Kidney capillary endothelial cell (primary cell): ENCODE data around the gene THAP8.

Experiments used
- DNase-seq: peaks from one replicate; pipeline ENCODE4 v3.0.0-alpha.2; 2018; ENCODE audit warnings: low spot score

THAP8 gene

DNA sequence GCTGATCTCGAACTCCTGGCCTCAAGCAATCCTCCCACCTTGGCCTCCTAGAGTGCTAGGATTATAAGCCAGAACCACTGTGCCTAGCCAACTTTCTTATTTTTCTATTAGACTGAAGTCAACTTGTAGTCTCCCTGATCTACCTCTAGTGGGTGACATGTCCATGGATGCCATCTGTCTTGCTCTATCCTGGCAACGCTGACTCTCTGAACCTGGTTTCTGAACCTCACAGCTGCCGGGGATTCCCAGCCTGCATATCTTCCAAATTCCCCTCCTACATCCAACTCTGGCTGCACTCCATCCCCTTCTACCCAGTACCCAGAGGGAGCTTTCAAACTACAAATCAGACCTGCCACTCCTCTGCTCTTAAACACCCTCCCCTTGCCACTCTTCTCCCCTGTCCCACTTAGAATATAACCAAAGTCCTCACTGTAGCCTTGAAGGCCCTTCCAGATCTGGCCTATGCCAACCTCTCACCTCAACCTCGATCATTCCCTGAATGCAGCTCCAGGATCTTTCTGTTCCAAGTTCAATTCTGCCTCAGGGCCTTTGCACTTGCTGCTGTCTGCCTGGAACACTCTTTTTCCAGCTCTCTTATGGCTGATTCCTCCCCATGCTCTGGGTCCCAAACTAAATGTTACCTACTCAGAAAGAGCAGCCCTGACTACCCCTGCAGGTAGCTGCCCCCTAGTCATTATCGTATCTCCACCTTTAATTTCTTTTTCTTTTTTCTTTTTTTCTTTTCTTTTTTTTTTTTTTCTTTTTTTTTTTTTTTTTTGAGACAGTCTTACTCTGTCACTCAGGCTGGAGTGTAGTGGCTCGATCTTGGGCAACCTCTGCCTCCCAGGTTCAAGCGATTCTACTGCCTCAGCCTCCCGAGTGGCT lies 23.6 kb downstream of the THAP8 start:
- DNase-seq = no peak

DNA sequence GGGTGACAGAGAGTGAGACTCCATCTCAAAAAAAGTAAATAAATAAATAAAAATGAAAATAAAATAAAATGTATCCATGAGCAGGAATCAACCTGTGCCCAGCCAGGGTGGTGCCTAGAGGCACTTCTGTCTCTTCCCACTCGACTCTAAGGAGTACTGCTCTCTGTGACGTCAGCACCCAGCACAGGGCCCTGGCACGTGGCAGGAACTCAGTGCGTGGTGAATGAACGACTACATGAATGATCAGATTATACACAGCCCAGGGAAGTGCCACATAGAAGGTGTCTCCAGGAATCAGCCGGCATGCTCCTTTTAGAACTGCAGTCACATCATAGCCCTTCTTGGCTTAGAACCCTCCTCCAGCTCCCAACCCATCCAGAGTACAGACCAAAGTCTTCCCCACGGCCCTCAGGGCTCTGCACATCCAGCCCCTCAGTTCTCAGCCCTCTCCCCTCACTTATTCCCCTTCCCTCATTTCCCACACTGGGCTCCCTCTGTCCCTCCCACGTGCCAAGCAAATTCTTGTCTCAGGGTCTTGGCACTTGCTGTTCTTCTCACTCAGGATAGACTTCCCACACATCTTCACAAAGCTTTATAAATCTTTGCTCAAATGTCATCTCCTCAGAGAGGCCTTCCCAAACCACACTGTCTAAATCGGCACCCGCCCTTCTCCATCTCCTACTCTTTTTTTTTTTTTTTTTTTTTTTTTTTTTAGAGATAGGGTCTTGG lies 25.6 kb downstream of the THAP8 start:
- DNase-seq = no peak

DNA sequence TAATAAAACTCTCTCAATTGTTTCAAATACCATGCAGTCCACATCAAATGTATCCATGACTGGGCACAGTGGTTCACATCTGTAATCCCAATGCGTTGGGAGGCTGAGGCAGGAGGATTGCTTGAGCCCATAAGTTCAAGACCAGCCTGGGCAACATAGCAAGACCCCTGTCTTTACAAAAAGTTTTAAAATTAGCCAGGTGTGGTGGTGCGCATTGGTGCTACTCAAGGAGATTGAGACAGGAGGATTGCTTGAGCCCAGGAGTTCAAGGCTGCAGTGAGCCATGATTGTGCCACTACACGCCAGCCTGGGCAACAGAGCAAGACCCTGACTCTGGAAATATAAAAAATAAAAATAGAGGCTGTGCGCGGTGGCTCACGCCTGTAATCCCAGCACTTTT lies 26.4 kb downstream of the THAP8 start:
- no peak for DNase-seq

DNA sequence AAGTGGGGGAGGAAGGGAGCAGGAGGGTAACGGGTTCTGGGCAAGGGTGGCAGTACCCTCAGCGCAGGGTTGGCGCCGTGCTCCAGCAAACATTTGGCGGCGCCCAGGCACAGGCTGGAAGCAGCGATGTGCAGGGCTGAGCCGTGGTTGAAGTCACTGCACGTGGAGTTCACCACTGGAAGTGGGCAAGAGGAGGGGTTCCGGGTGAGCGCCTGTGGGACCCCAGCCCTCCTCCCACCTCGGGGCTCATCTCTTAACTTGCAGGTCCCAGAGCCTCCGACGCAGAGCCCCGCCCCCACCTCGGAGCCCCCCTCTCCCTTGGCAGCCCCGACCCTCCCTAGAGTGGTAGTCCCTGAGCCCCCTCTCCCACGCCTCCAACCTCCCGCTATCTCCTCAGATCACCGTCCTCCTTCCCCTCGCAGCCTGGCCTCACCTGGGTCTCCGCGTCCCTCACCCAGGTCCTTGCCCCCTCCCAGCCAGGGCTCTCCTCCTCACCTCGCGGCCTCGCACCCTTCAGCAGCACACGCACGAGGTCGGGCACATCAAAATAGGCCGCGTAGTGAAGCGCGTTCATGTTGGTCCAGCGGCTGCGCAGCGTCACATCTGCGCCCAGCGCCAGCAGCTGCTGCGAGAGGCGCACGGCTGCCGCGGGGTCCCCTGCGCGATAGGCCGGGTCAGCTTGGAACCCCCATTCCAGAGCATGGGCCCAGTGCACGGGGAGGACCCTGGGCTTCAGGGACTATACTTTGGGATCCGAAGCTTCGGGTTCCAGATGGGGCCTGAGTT lies 27.8 kb downstream of the THAP8 start:
- DNase-seq = no peak

GRCh38 chr19:36025541-36025940 lies 28.5 kb downstream of the THAP8 start:
- no peak for DNase-seq

DNA sequence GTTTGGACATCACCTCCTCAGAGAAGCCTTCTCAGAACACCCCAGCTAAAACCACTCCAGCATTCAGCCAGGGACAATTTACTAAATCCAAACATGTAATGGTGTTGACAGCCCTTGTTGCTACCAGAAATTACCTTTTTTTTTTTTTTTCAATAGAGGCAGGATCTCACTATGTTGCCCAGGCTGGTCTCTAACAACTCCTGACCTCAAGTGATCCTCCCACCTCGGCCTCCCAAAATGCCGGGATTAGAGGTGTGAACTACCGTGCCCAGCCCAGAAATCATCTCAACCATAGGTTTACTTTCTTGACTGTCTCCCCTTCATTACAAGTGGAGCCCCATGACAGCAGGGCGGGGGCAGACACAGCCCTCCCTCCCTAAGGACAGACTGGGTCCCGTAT lies 30.7 kb downstream of the THAP8 start:
- DNase-seq = no peak

GRCh38 chr19:36019061-36019670 lies 34.9 kb downstream of the THAP8 start:
- no peak for DNase-seq

- DNase-seq = peak; percentile 98
These were observed 39.8 kb downstream of the THAP8 start, which contains the start of gene ALKBH6 for GRCh38 chr19:36014012-36014924. Gene ALKBH6 (minus strand): TSS chr19:36014213. CDS start chr19:36013397, 816 bp downstream.

DNA sequence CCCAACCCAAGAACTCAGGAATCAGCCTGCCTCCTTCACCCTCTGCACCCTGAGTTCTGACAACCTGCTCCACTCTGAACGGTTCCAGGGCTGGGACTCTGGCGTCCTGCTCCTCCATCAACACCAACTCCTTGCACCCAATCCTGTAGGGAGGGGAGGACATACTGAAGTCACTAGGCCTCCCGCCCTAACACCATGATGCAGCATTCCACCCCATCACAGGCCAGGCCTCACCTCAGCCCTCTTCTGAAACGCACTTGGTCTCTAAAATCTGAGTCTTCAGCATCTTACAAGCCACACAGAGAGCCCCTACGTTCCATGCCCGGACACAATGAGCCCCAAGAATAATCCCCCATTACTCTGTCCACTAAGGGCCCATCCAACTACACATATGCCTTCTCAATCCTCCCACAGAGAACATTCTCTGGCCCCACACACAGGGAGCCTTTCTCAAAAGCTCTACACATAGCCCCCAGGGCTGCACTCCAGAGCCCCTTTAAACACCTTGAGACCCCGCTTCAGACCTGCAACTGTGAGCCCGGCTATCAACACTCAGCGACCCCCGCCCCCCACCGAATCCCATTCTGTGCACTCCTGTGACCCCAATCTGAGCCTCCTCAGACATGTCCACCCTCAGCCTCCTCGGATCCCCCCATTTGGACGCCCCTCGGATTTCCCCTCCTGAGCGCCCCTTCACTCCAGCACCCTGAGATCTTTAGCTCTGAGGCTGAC lies 40.6 kb downstream of the THAP8 start:
- no peak for DNase-seq

GRCh38 chr19:36010402-36010801 lies 43.7 kb downstream of the THAP8 start:
- no peak for DNase-seq

GRCh38 chr19:36009633-36010379 lies 44.3 kb downstream of the THAP8 start:
- no peak for DNase-seq

DNA sequence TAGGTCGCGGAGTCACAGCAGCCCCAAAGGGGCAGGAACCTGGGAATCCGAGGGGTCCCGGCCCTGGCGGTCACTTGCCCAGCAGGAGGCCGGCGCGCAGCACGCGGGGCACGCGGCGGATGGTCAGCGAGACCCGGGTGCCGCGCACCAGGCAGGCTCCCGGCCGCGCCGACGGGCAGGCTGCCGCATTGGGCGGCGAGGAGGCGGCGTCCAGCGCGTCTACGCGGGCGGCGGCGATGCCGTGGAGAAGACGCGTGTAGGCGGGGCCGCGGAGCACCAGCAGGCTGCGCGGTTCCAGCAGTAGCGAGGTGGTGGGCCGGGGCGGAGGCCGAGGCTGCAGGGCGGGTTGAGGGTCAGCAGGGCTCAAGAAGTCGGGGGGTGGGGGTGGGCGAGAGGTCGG lies 44.9 kb downstream of the THAP8 start:
- peak; percentile 46 for DNase-seq

- no peak for DNase-seq
These were observed 45.6 kb downstream of the THAP8 start, which contains the start of gene SYNE4 for GRCh38 chr19:36008336-36008978. Gene SYNE4 (minus strand): TSS chr19:36008813. CDS start chr19:36008681, 132 bp downstream.

GRCh38 chr19:36006955-36007354 lies 47.1 kb downstream of the THAP8 start:
- DNase-seq = no peak

GRCh38 chr19:36003284-36003683 lies 50.8 kb downstream of the THAP8 start:
- DNase-seq = no peak

DNA sequence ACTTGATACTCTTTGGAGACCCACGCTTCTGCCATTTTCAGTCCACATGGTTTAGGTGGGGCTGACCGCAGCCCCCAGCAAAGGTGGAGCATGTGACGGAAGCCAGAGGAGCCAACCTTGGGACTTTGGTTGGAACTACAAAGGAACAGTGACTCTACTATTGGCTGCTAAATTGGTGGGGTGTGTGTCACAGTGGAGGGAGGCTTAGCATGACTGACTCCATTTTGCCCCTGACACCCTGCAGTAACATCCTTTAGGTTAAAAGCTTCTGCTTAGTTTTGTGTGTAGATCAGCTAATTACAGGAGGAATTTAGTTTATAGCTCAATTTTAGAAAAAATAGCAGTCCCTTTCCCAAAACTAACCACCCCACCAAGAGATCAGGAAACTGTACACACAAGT lies 52.5 kb downstream of the THAP8 start:
- no peak for DNase-seq

DNA sequence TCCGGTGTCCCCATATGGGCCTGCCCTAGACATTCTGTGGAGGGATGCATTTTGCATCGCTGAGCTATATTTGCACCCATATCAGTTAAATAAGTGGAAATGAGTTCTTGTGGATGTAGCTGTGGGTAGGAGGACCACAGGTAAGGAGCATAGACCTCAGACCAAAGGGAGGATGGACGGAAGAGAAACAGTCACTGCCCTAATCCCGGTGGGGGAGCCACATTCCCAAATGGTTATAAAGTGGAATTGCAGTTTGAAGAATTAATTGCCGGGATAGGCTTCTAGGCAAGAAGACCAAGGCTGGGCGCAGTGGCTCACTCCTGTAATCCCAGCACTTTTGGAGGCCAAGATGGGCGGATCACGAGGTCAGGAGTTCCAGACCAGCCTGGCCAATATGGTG lies 57.3 kb downstream of the THAP8 start:
- no peak for DNase-seq

DNA sequence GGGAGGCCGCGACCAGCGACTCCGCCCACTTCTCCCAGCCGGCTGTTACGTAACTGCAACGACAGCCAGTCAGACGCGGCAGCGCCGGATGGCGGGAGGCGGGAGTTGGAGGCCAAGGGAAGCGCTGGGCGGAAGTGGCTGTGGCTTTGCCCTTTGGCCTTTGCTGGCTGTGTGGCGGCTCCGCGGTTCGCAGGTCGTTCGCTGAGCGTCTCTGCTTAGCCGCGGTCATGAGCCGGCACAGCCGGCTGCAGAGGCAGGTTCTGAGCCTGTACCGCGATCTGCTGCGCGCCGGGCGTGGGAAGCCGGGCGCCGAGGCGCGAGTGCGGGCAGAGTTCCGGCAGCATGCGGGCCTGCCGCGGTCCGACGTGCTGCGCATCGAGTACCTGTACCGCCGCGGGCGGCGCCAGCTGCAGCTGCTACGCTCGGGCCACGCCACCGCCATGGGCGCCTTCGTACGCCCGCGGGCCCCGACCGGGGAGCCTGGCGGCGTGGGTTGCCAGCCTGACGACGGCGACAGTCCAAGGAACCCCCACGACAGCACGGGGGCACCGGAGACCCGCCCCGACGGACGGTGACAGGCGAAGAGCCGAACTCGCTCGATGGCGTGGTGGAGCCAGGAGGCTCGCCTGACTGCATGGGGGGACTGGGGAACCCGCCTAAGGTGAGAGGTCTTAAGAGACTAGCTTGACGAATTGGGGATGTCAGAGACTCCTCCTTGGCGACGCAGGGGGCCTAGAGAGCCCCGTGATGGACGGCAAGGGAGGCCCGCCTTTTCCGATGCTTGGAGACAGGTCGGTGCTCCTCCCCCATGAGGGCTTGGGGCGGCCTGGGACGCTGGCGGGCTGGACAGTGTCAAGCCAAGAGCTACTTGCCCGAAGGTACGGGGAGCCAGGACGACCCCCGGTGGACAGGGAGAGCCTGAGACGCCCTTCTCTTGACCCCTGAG lies 58.8 kb downstream of the THAP8 start, which contains the start of gene SDHAF1:
SDHAF1 (plus strand) TSS at position 141 of the 946 bp plus-strand sequence; CDS start at position 228, 87 bp downstream.
- peak; percentile 91 for DNase-seq
